ENCODE measurements around the gene RHOBTB3.
A peak's percentile ranks its signal among the peaks of the same experiment; 100 is the strongest.
"Not testable (repeated sequence)": the region's sequence is repeated elsewhere in the genome, so short reads cannot be mapped to it uniquely, and the experiment has no call there.

RHOBTB3 gene

GRCh38 chr5:95822542-95823181 is 91.5 kb downstream of the RHOBTB3 start, which contains the start of gene GLRX:
Gene GLRX (minus strand): TSS chr5:95822726. CDS start chr5:95822662, 64 bp downstream.
- DNase-seq, result peak; percentile 77

- no peak for DNase-seq
These were observed 92.1 kb downstream of the RHOBTB3 start for GRCh38 chr5:95823218-95823737.

GRCh38 chr5:95823738-95824609 is 92.8 kb downstream of the RHOBTB3 start:
- DNase-seq, result no peak

GRCh38 chr5:95824747-95825146 is 93.6 kb downstream of the RHOBTB3 start:
- no peak for DNase-seq

GRCh38 chr5:95825495-95825894 is 94.4 kb downstream of the RHOBTB3 start:
- no peak for DNase-seq

GRCh38 chr5:95826949-95827891 is 96.1 kb downstream of the RHOBTB3 start:
- DNase-seq, result no peak

- DNase-seq, result no peak
These were observed 96.7 kb downstream of the RHOBTB3 start for GRCh38 chr5:95827892-95828246.

GRCh38 chr5:95830226-95830625 is 99.1 kb downstream of the RHOBTB3 start:
- no peak for DNase-seq

GRCh38 chr5:95832664-95833063 is 101.5 kb downstream of the RHOBTB3 start:
- DNase-seq, result no peak

- DNase-seq, result no peak
These were observed 104.7 kb downstream of the RHOBTB3 start for GRCh38 chr5:95835682-95836385.

- no peak for DNase-seq
These were observed 105.4 kb downstream of the RHOBTB3 start for GRCh38 chr5:95836544-95836943.

GRCh38 chr5:95836971-95837370 is 105.8 kb downstream of the RHOBTB3 start:
- not testable (repeated sequence) for DNase-seq

- DNase-seq, result no peak
These were observed 106.4 kb downstream of the RHOBTB3 start for GRCh38 chr5:95837492-95837891.

- DNase-seq, result no peak
These were observed 106.9 kb downstream of the RHOBTB3 start for GRCh38 chr5:95838001-95838520.

- no peak for DNase-seq
These were observed 107.4 kb downstream of the RHOBTB3 start for GRCh38 chr5:95838556-95838955.

GRCh38 chr5:95839658-95840057 is 108.5 kb downstream of the RHOBTB3 start:
- no peak for DNase-seq

GRCh38 chr5:95840956-95841705 is 110.0 kb downstream of the RHOBTB3 start:
- no peak for DNase-seq

GRCh38 chr5:95841914-95842812 is 111.0 kb downstream of the RHOBTB3 start:
- DNase-seq, result no peak

GRCh38 chr5:95842854-95843544 is 111.9 kb downstream of the RHOBTB3 start:
- no peak for DNase-seq
